Adrenal gland (tissue), 12 donors: ENCODE measurements around the gene SZT2. TPM values are rescaled to one million over a fixed set of nuclear protein-coding genes. Genes with fewer than 3 reads are reported as not detected.
A peak's percentile ranks its signal among the peaks of the same experiment; 100 is the strongest.
"Not testable (repeated sequence)": the region's sequence is repeated elsewhere in the genome, so short reads cannot be mapped to it uniquely, and the experiment has no call there.

Source experiments
- DNase-seq, 7 donors: peaks; one replicate each; pipeline ENCODE4 v3.0.0-alpha.2; 2019 to 2020
- H3K27ac ChIP-seq, 5 donors: fragments of 200-600 bp; sonication (generic) in 4 of 5; 1 replicate in 3 of 5; 2 replicates in 2 of 5; pipeline versions ENCODE4 v1.5.1 to v1.8.0; 2016 to 2020; ENCODE audit warnings: mild to moderate bottlenecking in 1 of 5
- H3K27me3 ChIP-seq: fragments of 200-600 bp; 2 replicates; pipeline ENCODE4 v1.8.0; 2021
- H3K36me3 ChIP-seq, 2 donors: fragments of 200-600 bp; replicated peaks in 1 of 2; 1 replicate in 1 of 2; 2 replicates in 1 of 2; pipeline versions ENCODE4 v1.5.1 to v1.8.0; 2018 to 2022
- H3K4me1 ChIP-seq, 2 donors: fragments of 200-600 bp; replicated peaks in 1 of 2; 1 replicate in 1 of 2; 2 replicates in 1 of 2; pipeline versions ENCODE4 v1.5.1 to v1.8.0; 2018 to 2021
- H3K4me3 ChIP-seq, 4 donors: fragments of 200-600 bp; sonication (generic) in 3 of 4; one replicate each; pipeline ENCODE4 v1.5.1; 2016 to 2018
- H3K9me3 ChIP-seq, 3 donors: fragments of 200-600 bp; sonication (generic) in 1 of 3; replicated peaks in 1 of 3; 1 replicate in 2 of 3; 2 replicates in 1 of 3; pipeline versions ENCODE4 v1.5.1 to v1.8.0; 2016 to 2021
- CTCF ChIP-seq, 6 experiments: fragments of 450-650 bp in 4 of 6; fragments of 200-600 bp in 2 of 6; sonication (generic) in 1 of 6; IDR thresholded peaks; 1 replicate in 5 of 6; 2 replicates in 1 of 6; pipeline versions ENCODE4 v1.5.1 to v1.8.0; 2016 to 2021; ENCODE audit warnings: antibody characterized with exemption in 6 of 6, mild to moderate bottlenecking in 2 of 6, moderate library complexity in 1 of 6
- POLR2A ChIP-seq, 2 donors: fragments of 450-650 bp; IDR thresholded peaks; one replicate each; pipeline ENCODE4 v1.6.1; 2017; ENCODE audit warnings: antibody characterized with exemption in 2 of 2, mild to moderate bottlenecking in 2 of 2, moderate library complexity in 1 of 2
- WGBS, 4 donors: extraction: QIAGEN DNeasy Blood & Tissue Kit in 2 of 4; methylation state at CpG; one replicate each; pipeline versions ENCODE4 v1.1.5 to v1.1.7; 2013 to 2017; 5-methylcytosine and 5-hydroxymethylcytosine counted together
- intact Hi-C, 2 donors: fragments of 100-400 bp; cut with DNase I; formaldehyde crosslinking; loops; one replicate each; pipeline versions ENCODE4 v1.14.1 to v1.15.0; 2022 to 2023
- polyA plus RNA-seq, 3 donors: library from polyadenylated mRNA; stranded (reverse); fragments of 200-250 nt in 2 of 3; fragments of 350-450 nt in 1 of 3; fragmentation: Illumina TruSeq in 1 of 3; extraction: RNeasy Lipid Tissue Mini Kit (QIAGEN cat#74804) in 1 of 3; gene quantifications; one replicate each; pipeline ENCODE4 v1.2.3, GENCODE V29; 2013 to 2014
- total RNA-seq, 9 donors: library from RNA; depleted of rRNA in 4 of 9; stranded (reverse); fragments of >200 nt in 4 of 9; fragments of 120-200 nt in 1 of 9; fragmentation: NEBNext Ultra II Directional in 1 of 9; extraction: Animal tissue kit (Norgen Biotek cat#: 25700) in 1 of 9; gene quantifications; one replicate each; pipeline versions ENCODE4 v1.1.0 to v1.2.4, GENCODE V29; 2013 to 2023
- donor health status: healthy with polysubstance abuse.
- donor health status: Bipolar disorder and iron deficiency.
- donor health status: DM: yes; HTN: yes; CAD: no.
- donor health status: DM: no; HTN: no; CAD: no.
- donor health status: DM: no; HTN: no; CAD: no.
- donor health status: DM: yes; HTN: yes; CAD: no.

Gene SZT2
- total and polyA plus RNA-seq, 12 donors = 12.2 to 106 (median 34.7) TPM

- intact Hi-C loops = no loop called here
- Histone ChIP-seq H3K36me3 (no peaks in the 10 kb centered on the region), H3K9me3 (no peaks in the 10 kb centered on the region), H3K4me1 (peaks cover 0 to 5% of the 10 kb centered on the region in 2 donors), H3K27me3 (no peaks in the 10 kb centered on the region), H3K4me3 (no peak overlapping the region), H3K27ac (no peak overlapping the region)
- no peak for DNase-seq
- WGBS, 4 donors = 86 to 100% (median 93%) methylated on average over 1 to 3 of the region's 3 CpGs
- TF ChIP-seq CTCF (IDR thresholded peaks at IDR 0.05) = no peak
- no peak for TF ChIP-seq POLR2A (IDR thresholded peaks at IDR 0.05)
Observed at GRCh38 chr1:43468414-43468813, 78.7 kb downstream of the SZT2 start.

GRCh38 chr1:43469932-43470331 lies 80.2 kb downstream of the SZT2 start:
- Histone ChIP-seq H3K36me3 (no peaks in the 10 kb centered on the region), H3K4me3 (no peak overlapping the region), H3K27ac (no peak overlapping the region), H3K9me3 (no peaks in the 10 kb centered on the region), H3K4me1 (peaks cover 0 to 2% of the 10 kb centered on the region in 2 donors), H3K27me3 (no peaks in the 10 kb centered on the region)
- WGBS, 4 donors = 69 to 88% (median 85%) methylated on average over 1 of the region's 1 CpG
- intact Hi-C loops = no loop called here
- TF ChIP-seq POLR2A (IDR thresholded peaks at IDR 0.05) (no peak), CTCF (IDR thresholded peaks at IDR 0.05) (no peak)
- DNase-seq = no peak

GRCh38 chr1:43472087-43472462 lies 82.4 kb downstream of the SZT2 start:
- TF ChIP-seq CTCF (IDR thresholded peaks at IDR 0.05) (no peak), POLR2A (IDR thresholded peaks at IDR 0.05) (no peak)
- H3K4me1 ChIP-seq = no peaks in the 10 kb centered on the region
- no peak overlapping the region for H3K27ac ChIP-seq
- WGBS, 4 donors = 89 to 95% (median 93%) methylated on average over 5 of the region's 5 CpGs
- H3K9me3 ChIP-seq = no peaks in the 10 kb centered on the region
- H3K4me3 ChIP-seq = no peak overlapping the region
- H3K27me3 ChIP-seq = no peaks in the 10 kb centered on the region
- H3K36me3 ChIP-seq = no peaks in the 10 kb centered on the region
- DNase-seq = no peak
- intact Hi-C loops = no loop called here

GRCh38 chr1:43472463-43473151 lies 82.9 kb downstream of the SZT2 start:
- H3K4me3 ChIP-seq, H3K4me1 ChIP-seq, H3K9me3 ChIP-seq, H3K36me3 ChIP-seq, intact Hi-C loops, DNase-seq, H3K27me3 ChIP-seq: not testable (repeated sequence)
- 62 to 76% (median 66%) methylated on average over 5 to 6 of the region's 6 CpGs for WGBS, 4 donors
- peak overlapping the region in 2 of 5 donors; percentile 3 to 52 for H3K27ac ChIP-seq

- no peaks in the 10 kb centered on the region for H3K36me3 ChIP-seq
- H3K4me1 ChIP-seq = no peaks in the 10 kb centered on the region
- no peaks in the 10 kb centered on the region for H3K27me3 ChIP-seq
- H3K9me3 ChIP-seq = no peaks in the 10 kb centered on the region
- intact Hi-C loops = no loop called here
- H3K4me3 ChIP-seq = no peak overlapping the region
- no peak overlapping the region for H3K27ac ChIP-seq
- WGBS, 4 donors = 84 to 90% (median 86%) methylated on average over 4 of the region's 4 CpGs
- no peak for DNase-seq
- TF ChIP-seq CTCF (IDR thresholded peaks at IDR 0.05) = no peak
- TF ChIP-seq POLR2A (IDR thresholded peaks at IDR 0.05) = no peak
Observed at GRCh38 chr1:43473463-43473862, 83.8 kb downstream of the SZT2 start.

GRCh38 chr1:43475611-43476401 lies 86.1 kb downstream of the SZT2 start:
- H3K36me3 ChIP-seq, H3K4me1 ChIP-seq, H3K4me3 ChIP-seq, intact Hi-C loops, H3K27me3 ChIP-seq, H3K9me3 ChIP-seq, H3K27ac ChIP-seq: not testable (repeated sequence)
- DNase-seq = peak in 1 of 7 donors; percentile 14
- WGBS, 4 donors = 44 to 59% (median 48%) methylated on average over 8 to 10 of the region's 10 CpGs
